Loucy (cell line): ENCODE data around the gene TIGIT.

ENCODE experiments used
- EZH2phosphoT487 ChIP-seq: fragments of 200-600 bp; IDR thresholded peaks from 2 replicates; pipeline ENCODE4 v1.6.1; 2018; ENCODE audit warnings: antibody characterized with exemption, mild to moderate bottlenecking, moderate library complexity, borderline replicate concordance
- TF ChIP-seq, protein P1 (sequence below): fragments of 200-600 bp; sonication (generic); conservative IDR thresholded peaks from 2 replicates; pipeline ENCODE4 v1.5.1; 2014; ENCODE audit warnings: mild to moderate bottlenecking, antibody characterized with exemption, low read length

DNA sequence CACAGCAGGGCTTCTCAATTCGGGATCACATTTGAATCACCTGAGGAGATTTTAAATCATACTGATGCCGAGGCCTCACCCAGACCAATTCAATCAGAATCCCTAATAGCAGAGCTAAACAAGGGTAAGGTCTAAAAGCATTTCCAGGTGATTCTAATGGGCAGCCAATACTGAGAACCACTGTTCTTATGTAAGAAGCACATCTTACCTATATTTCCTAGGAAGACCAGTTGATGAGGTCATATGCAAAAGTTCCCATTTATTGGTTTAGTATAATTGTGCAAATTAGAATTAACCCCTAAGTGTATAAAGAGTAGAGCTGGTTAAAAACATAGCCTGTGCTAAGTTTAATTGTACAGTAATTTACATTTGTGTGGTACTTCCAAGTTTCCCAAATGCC, 2.1 kb downstream of the TIGIT start:
- TF ChIP-seq, protein P1, sequence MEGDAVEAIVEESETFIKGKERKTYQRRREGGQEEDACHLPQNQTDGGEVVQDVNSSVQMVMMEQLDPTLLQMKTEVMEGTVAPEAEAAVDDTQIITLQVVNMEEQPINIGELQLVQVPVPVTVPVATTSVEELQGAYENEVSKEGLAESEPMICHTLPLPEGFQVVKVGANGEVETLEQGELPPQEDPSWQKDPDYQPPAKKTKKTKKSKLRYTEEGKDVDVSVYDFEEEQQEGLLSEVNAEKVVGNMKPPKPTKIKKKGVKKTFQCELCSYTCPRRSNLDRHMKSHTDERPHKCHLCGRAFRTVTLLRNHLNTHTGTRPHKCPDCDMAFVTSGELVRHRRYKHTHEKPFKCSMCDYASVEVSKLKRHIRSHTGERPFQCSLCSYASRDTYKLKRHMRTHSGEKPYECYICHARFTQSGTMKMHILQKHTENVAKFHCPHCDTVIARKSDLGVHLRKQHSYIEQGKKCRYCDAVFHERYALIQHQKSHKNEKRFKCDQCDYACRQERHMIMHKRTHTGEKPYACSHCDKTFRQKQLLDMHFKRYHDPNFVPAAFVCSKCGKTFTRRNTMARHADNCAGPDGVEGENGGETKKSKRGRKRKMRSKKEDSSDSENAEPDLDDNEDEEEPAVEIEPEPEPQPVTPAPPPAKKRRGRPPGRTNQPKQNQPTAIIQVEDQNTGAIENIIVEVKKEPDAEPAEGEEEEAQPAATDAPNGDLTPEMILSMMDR, result no peak
- no peak for TF ChIP-seq EZH2phosphoT487
